SK-N-SH (cell line): ENCODE results near the gene EYA2. TPM values are rescaled to one million over a fixed set of nuclear protein-coding genes. Genes with fewer than 3 reads are reported as not detected.
A peak's percentile ranks its signal among the peaks of the same experiment; 100 is the strongest.

ENCODE experiments used
- CTCF ChIA-PET: fragments of 300-600, 350-600 bp; formaldehyde crosslinking; extraction: SDS; loops from one replicate; lab custom pipeline; 2021; lab: Yijun Ruan, JAX
- POLR2A ChIA-PET: fragments of 350-600 bp; sonication (Branson Sonifier 250); formaldehyde crosslinking; extraction: SDS; loops from one replicate; lab custom pipeline; 2020; ENCODE audit warnings: antibody characterized with exemption, inconsistent platforms; lab: Yijun Ruan, JAX
- DNase-seq: peaks from one replicate; pipeline ENCODE4 v3.0.0; 2012
- H2AFZ ChIP-seq: fragments of 200-600 bp; sonication (generic); 2 replicates; pipeline ENCODE4 v1.8.1; 2016; ENCODE audit warnings: antibody characterized with exemption, mild to moderate bottlenecking, low read depth
- H3F3A ChIP-seq: fragments of 200-600 bp; sonication (generic); replicated peaks from 2 replicates; pipeline ENCODE3; 2016; ENCODE audit warnings: antibody characterized with exemption, mild to moderate bottlenecking; ENCODE audit not compliant: insufficient read depth
- H3K27ac ChIP-seq, 2 experiments: fragments of 200-500 bp in 1 of 2; fragments of 200-600 bp in 1 of 2; sonication (Bioruptor generic) in 1 of 2; sonication (generic), shearing (Covaris generic) in 1 of 2; 2 replicates each; pipeline versions ENCODE4 v1.5.1 to v1.6.1; 2014 to 2016; ENCODE audit warnings: low read depth in 2 of 2, inconsistent platforms in 1 of 2, low read length in 1 of 2, mild to moderate bottlenecking in 1 of 2, mixed read lengths in 1 of 2
- H3K27me3 ChIP-seq: fragments of 200-600 bp; sonication (generic), shearing (Covaris generic); 2 replicates; pipeline ENCODE4 v1.6.1; 2016; ENCODE audit warnings: mixed run types; ENCODE audit not compliant: insufficient read depth
- H3K36me3 ChIP-seq, 2 experiments: fragments of 200-500 bp in 1 of 2; fragments of 200-600 bp in 1 of 2; sonication (Bioruptor generic) in 1 of 2; sonication (generic) in 1 of 2; replicated peaks in 1 of 2; 2 replicates each; pipeline versions ENCODE3 to v1.5.1; 2014 to 2016; ENCODE audit warnings: low read length in 1 of 2, mild to moderate bottlenecking in 1 of 2; ENCODE audit not compliant: insufficient read depth in 2 of 2, control insufficient read depth in 1 of 2
- H3K4me1 ChIP-seq, 2 experiments: fragments of 200-500 bp in 1 of 2; fragments of 200-600 bp in 1 of 2; sonication (Bioruptor generic) in 1 of 2; sonication (generic), shearing (Covaris generic) in 1 of 2; 2 replicates each; pipeline versions ENCODE4 v1.5.1 to v1.6.1; 2014 to 2016; ENCODE audit warnings: low read depth in 1 of 2, low read length in 1 of 2, mixed run types in 1 of 2; ENCODE audit not compliant: insufficient read depth in 2 of 2, control insufficient read depth in 1 of 2
- H3K4me2 ChIP-seq: fragments of 200-600 bp; sonication (generic), shearing (Covaris generic); 2 replicates; pipeline ENCODE4 v1.6.1; 2017; ENCODE audit warnings: mixed run types
- H3K4me3 ChIP-seq, 2 experiments: fragments of 200-500 bp in 1 of 2; fragments of 200-600 bp in 1 of 2; sonication (Bioruptor generic) in 1 of 2; sonication (generic), shearing (Covaris generic) in 1 of 2; 2 replicates each; pipeline versions ENCODE4 v1.5.1 to v1.8.1; 2014 to 2016; ENCODE audit warnings: low read depth in 2 of 2, inconsistent platforms in 1 of 2, low read length in 1 of 2, mild to moderate bottlenecking in 1 of 2, mixed read lengths in 1 of 2, moderate library complexity in 1 of 2
- H3K79me2 ChIP-seq: fragments of 200-600 bp; sonication (generic); 2 replicates; pipeline ENCODE4 v1.8.1; 2017; ENCODE audit warnings: mild to moderate bottlenecking; ENCODE audit not compliant: insufficient read depth
- H3K9ac ChIP-seq: fragments of 200-600 bp; sonication (generic); 2 replicates; pipeline ENCODE4 v1.6.1; 2017; ENCODE audit warnings: mixed run types
- H3K9me2 ChIP-seq: fragments of 200-600 bp; sonication (generic); 2 replicates; pipeline ENCODE4 v1.6.1; 2017; ENCODE audit warnings: mixed run types
- H3K9me3 ChIP-seq: fragments of 200-600 bp; sonication (generic); 2 replicates; pipeline ENCODE4 v1.6.1; 2017; ENCODE audit warnings: mixed run types, mild to moderate bottlenecking, moderate library complexity
- H4K20me1 ChIP-seq: fragments of 200-600 bp; sonication (generic); 2 replicates; pipeline ENCODE4 v1.6.1; 2017; ENCODE audit warnings: mild to moderate bottlenecking, mixed run types; ENCODE audit not compliant: insufficient read depth
- ELF1 ChIP-seq: IDR thresholded peaks from 2 replicates; pipeline ENCODE4 v1.4.0; 2012
- EP300 ChIP-seq, 2 experiments: IDR thresholded peaks; 2 replicates each; pipeline versions ENCODE4 v1.4.0 to v1.6.1; 2012; ENCODE audit warnings: borderline replicate concordance in 1 of 2, low read depth in 1 of 2, low read length in 1 of 2
- FOSL2 ChIP-seq: IDR thresholded peaks from 2 replicates; pipeline ENCODE4 v1.4.0; 2012; ENCODE audit warnings: low read depth, mild to moderate bottlenecking, moderate library complexity, borderline replicate concordance
- GABPA ChIP-seq: IDR thresholded peaks from 2 replicates; pipeline ENCODE4 v1.4.0; 2012; ENCODE audit warnings: low read depth, mild to moderate bottlenecking
- MXI1 ChIP-seq: IDR thresholded peaks from 2 replicates; pipeline ENCODE4 v1.6.1; 2012; ENCODE audit warnings: mild to moderate bottlenecking, low read depth, low read length, improper control_type of control experiment
- NFIC ChIP-seq: IDR thresholded peaks from 2 replicates; pipeline ENCODE4 v1.4.0; 2012; ENCODE audit warnings: borderline replicate concordance
- POLR2AphosphoS5 ChIP-seq: IDR thresholded peaks from 2 replicates; pipeline ENCODE4 v1.6.1; 2012; ENCODE audit warnings: low read depth, low read length
- RFX5 ChIP-seq: IDR thresholded peaks from 2 replicates; pipeline ENCODE4 v1.6.1; 2012; ENCODE audit warnings: mild to moderate bottlenecking, improper control_type of control experiment, low read length
- WGBS: methylation state at CpG from one replicate; pipeline ENCODE4 v1.1.6; 2017; ENCODE audit warnings: low lambda C conversion rate; 5-methylcytosine and 5-hydroxymethylcytosine counted together
- polyA plus RNA-seq, 3 experiments: library from polyadenylated mRNA; depleted of rRNA; stranded (reverse); fragments of >200 nt; gene quantifications; 2 replicates each; pipeline ENCODE4 v1.2.3, GENCODE V29; 2012
- TF ChIP-seq, protein P1 (sequence below): IDR thresholded peaks from 2 replicates; pipeline ENCODE4 v1.6.1; 2012; ENCODE audit warnings: mild to moderate bottlenecking, low read depth, low read length, moderate library complexity
- TF ChIP-seq, protein P2 (sequence below): fragments of 150-350 bp; IDR thresholded peaks from 2 replicates; pipeline ENCODE4 v1.6.1; 2016; ENCODE audit warnings: mild to moderate bottlenecking, low read depth, low read length
- TF ChIP-seq, protein P3 (sequence below): fragments of 150-350 bp; IDR thresholded peaks from 2 replicates; pipeline ENCODE4 v1.6.1; 2017; ENCODE audit warnings: antibody characterized with exemption, low read length, low read depth, borderline replicate concordance
- TF ChIP-seq, protein P4 (sequence below): fragments of 200-600 bp; sonication (generic); IDR thresholded peaks from 2 replicates; pipeline ENCODE4 v1.6.1; 2017; ENCODE audit warnings: antibody characterized with exemption, mild to moderate bottlenecking, moderate library complexity

The EYA2 gene
- polyA plus RNA-seq, 1 of the 3 experiments (the other 2 are of a cell fraction) = 0.05 TPM

DNA sequence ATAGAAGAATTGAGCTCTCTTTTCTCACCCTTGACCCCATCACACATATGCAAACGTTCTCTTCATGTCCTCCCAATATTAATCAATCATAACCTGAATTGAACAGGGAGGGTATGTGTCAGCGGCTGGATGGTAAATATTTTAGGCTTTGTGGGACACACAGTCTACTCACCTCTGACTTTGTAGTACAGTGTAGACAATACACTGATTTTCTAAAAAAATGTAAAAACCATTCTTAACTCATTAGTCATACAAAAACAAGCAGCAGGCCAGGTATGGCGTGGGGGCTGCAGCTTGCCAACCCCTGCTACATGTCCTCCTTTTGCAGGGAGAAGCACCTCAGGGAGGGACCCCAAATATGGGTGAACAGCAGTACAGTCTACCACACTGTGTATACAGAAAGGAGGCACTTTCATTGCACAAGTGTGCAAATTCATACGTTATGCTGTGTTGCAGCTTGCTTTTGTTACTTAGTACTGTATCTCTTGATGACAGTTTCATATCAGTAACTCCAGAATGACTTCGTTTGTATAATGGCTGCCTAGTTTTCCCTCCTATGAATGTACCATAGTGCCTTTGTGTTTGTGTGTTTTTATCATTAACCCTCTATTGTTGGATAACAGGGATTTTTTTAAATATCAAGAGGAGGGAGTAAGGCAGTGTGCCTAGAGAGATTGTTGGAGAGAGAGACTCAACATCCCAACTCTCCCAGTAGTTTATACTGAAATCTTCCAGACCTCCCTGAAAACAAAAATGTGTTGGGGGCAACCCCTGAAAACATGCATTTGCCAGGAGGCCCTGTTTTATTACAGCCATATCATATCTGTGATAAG is 247.5 kb downstream of the EYA2 start:
- DNase-seq = no peak
- H3K9me3 ChIP-seq = no peaks in the 10 kb centered on the region
- 78% methylated on average over 5 of the region's 5 CpGs for WGBS
- peaks cover 7 to 14% of the 10 kb centered on the region in 2 experiments; a peak in 2 of 4 replicates for H3K4me1 ChIP-seq
- H3F3A ChIP-seq = peaks cover 3% of the 10 kb centered on the region
- no peak for TF ChIP-seq GABPA
- TF ChIP-seq, protein P1, sequence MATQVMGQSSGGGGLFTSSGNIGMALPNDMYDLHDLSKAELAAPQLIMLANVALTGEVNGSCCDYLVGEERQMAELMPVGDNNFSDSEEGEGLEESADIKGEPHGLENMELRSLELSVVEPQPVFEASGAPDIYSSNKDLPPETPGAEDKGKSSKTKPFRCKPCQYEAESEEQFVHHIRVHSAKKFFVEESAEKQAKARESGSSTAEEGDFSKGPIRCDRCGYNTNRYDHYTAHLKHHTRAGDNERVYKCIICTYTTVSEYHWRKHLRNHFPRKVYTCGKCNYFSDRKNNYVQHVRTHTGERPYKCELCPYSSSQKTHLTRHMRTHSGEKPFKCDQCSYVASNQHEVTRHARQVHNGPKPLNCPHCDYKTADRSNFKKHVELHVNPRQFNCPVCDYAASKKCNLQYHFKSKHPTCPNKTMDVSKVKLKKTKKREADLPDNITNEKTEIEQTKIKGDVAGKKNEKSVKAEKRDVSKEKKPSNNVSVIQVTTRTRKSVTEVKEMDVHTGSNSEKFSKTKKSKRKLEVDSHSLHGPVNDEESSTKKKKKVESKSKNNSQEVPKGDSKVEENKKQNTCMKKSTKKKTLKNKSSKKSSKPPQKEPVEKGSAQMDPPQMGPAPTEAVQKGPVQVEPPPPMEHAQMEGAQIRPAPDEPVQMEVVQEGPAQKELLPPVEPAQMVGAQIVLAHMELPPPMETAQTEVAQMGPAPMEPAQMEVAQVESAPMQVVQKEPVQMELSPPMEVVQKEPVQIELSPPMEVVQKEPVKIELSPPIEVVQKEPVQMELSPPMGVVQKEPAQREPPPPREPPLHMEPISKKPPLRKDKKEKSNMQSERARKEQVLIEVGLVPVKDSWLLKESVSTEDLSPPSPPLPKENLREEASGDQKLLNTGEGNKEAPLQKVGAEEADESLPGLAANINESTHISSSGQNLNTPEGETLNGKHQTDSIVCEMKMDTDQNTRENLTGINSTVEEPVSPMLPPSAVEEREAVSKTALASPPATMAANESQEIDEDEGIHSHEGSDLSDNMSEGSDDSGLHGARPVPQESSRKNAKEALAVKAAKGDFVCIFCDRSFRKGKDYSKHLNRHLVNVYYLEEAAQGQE = no peak
- TF ChIP-seq, protein P2, sequence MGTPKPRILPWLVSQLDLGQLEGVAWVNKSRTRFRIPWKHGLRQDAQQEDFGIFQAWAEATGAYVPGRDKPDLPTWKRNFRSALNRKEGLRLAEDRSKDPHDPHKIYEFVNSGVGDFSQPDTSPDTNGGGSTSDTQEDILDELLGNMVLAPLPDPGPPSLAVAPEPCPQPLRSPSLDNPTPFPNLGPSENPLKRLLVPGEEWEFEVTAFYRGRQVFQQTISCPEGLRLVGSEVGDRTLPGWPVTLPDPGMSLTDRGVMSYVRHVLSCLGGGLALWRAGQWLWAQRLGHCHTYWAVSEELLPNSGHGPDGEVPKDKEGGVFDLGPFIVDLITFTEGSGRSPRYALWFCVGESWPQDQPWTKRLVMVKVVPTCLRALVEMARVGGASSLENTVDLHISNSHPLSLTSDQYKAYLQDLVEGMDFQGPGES = no peak
- TF ChIP-seq RFX5 = no peak
- TF ChIP-seq NFIC = no peak
- CTCF ChIA-PET = interaction anchor here (1.0 to 11.7 kb wide), 4 partner anchors 8 to 386 kb away, joined by 3 to 163 read pairs (median 4); no protein-coding TSS in a partner anchor
- H3K4me2 ChIP-seq = no peak overlapping the region
- H3K36me3 ChIP-seq = no peaks in the 10 kb centered on the region
- H3K79me2 ChIP-seq = no peaks in the 10 kb centered on the region
- H3K27ac ChIP-seq = no peak overlapping the region; a peak in 1 of 4 replicates
- H3K9me2 ChIP-seq = no peaks in the 10 kb centered on the region
- H2AFZ ChIP-seq = no peak overlapping the region
- H3K4me3 ChIP-seq = no peak overlapping the region
- no peaks in the 10 kb centered on the region for H4K20me1 ChIP-seq
- POLR2A ChIA-PET = no interaction called here
- no peak overlapping the region for H3K9ac ChIP-seq
- no peaks in the 10 kb centered on the region for H3K27me3 ChIP-seq

DNA sequence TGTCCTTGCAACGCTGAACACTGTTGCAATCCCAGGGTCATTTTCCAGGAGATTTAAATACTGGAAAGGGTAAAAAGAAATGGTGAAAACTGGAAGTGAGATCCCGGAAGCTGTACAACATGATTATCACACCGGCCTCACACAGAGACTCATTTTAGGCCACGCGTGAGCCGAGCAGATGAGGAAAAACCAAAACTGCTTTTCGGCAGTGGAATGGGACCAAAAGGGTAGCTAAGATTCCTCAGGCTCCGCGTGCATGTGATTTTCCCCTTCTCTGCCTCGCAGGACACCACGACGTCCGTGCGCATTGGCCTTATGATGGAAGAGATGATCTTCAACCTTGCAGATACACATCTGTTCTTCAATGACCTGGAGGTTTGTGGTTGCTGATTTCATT is 248.1 kb downstream of the EYA2 start:
- Histone ChIP-seq H3K4me1 (peaks cover 5 to 14% of the 10 kb centered on the region in 2 experiments; a peak in 2 of 4 replicates), H3K9ac (no peak overlapping the region), H3K27me3 (no peaks in the 10 kb centered on the region), H4K20me1 (no peaks in the 10 kb centered on the region), H3K4me3 (no peak overlapping the region), H3K36me3 (no peaks in the 10 kb centered on the region), H2AFZ (no peak overlapping the region), H3K79me2 (no peaks in the 10 kb centered on the region), H3K27ac (peak overlapping the region in 1 of 2 experiments; percentile 16; a peak in 2 of 4 replicates), H3K4me2 (no peak overlapping the region), H3K9me2 (no peaks in the 10 kb centered on the region), H3K9me3 (no peaks in the 10 kb centered on the region), H3F3A (peaks cover 3% of the 10 kb centered on the region)
- ChIA-PET CTCF (interaction anchor here (0.6 to 11.7 kb wide), 6 partner anchors 8 to 387 kb away, joined by 3 to 163 read pairs (median 4); no protein-coding TSS in a partner anchor), POLR2A (no interaction called here)
- DNase-seq = no peak
- 91% methylated on average over 14 of the region's 14 CpGs for WGBS
- TF ChIP-seq, protein P1 = no peak
- TF ChIP-seq MXI1 = no peak
- no peak for TF ChIP-seq ELF1
- TF ChIP-seq EP300 (IDR thresholded peaks at IDR 0.05; ENCODE audit: borderline replicate concordance in 1 of 2, low read depth in 1 of 2, low read length in 1 of 2) = no peak
- no peak for TF ChIP-seq FOSL2
- TF ChIP-seq POLR2AphosphoS5 = no peak
- TF ChIP-seq, protein P3, sequence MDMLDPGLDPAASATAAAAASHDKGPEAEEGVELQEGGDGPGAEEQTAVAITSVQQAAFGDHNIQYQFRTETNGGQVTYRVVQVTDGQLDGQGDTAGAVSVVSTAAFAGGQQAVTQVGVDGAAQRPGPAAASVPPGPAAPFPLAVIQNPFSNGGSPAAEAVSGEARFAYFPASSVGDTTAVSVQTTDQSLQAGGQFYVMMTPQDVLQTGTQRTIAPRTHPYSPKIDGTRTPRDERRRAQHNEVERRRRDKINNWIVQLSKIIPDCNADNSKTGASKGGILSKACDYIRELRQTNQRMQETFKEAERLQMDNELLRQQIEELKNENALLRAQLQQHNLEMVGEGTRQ = no peak
- TF ChIP-seq, protein P4, sequence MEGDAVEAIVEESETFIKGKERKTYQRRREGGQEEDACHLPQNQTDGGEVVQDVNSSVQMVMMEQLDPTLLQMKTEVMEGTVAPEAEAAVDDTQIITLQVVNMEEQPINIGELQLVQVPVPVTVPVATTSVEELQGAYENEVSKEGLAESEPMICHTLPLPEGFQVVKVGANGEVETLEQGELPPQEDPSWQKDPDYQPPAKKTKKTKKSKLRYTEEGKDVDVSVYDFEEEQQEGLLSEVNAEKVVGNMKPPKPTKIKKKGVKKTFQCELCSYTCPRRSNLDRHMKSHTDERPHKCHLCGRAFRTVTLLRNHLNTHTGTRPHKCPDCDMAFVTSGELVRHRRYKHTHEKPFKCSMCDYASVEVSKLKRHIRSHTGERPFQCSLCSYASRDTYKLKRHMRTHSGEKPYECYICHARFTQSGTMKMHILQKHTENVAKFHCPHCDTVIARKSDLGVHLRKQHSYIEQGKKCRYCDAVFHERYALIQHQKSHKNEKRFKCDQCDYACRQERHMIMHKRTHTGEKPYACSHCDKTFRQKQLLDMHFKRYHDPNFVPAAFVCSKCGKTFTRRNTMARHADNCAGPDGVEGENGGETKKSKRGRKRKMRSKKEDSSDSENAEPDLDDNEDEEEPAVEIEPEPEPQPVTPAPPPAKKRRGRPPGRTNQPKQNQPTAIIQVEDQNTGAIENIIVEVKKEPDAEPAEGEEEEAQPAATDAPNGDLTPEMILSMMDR = no peak
